Endothelial cell of umbilical vein (primary cell): ENCODE results near the gene GLB1L2.

Experiments used
- GATA2 ChIP-seq: IDR thresholded peaks from 2 replicates; pipeline ENCODE4 v1.7.0; 2011; ENCODE audit warnings: low read depth, mild to moderate bottlenecking, moderate library complexity, mixed read lengths, low read length; ENCODE audit not compliant: insufficient read length, insufficient read depth
- TF ChIP-seq, protein P1 (sequence below), 2 donors: IDR thresholded peaks; 1 replicate in 1 of 2; 2 replicates in 1 of 2; pipeline ENCODE4 v1.5.1; 2011; ENCODE audit warnings: low read length in 2 of 2, mild to moderate bottlenecking in 2 of 2, moderate library complexity in 2 of 2, control low read depth in 1 of 2, inconsistent platforms in 1 of 2, low read depth in 1 of 2; ENCODE audit not compliant: insufficient read depth in 1 of 2; ENCODE audit errors: extremely low read depth in 1 of 2

- TF ChIP-seq GATA2, result no peak
- TF ChIP-seq, protein P1, sequence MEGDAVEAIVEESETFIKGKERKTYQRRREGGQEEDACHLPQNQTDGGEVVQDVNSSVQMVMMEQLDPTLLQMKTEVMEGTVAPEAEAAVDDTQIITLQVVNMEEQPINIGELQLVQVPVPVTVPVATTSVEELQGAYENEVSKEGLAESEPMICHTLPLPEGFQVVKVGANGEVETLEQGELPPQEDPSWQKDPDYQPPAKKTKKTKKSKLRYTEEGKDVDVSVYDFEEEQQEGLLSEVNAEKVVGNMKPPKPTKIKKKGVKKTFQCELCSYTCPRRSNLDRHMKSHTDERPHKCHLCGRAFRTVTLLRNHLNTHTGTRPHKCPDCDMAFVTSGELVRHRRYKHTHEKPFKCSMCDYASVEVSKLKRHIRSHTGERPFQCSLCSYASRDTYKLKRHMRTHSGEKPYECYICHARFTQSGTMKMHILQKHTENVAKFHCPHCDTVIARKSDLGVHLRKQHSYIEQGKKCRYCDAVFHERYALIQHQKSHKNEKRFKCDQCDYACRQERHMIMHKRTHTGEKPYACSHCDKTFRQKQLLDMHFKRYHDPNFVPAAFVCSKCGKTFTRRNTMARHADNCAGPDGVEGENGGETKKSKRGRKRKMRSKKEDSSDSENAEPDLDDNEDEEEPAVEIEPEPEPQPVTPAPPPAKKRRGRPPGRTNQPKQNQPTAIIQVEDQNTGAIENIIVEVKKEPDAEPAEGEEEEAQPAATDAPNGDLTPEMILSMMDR (IDR thresholded peaks at IDR 0.05; ENCODE audit: extremely low read depth in 1 of 2, insufficient read depth in 1 of 2, low read depth in 1 of 2, low read length in 2 of 2), result no peak
These were observed 422 bp downstream of the GLB1L2 start for GRCh38 chr11:134332189-134332631.
